PFSK-1 (cell line): ENCODE measurements around the gene OTUD1.

Source experiments
- FOXP2 ChIP-seq: optimal IDR thresholded peaks from 2 replicates; pipeline ENCODE3; 2011; ENCODE audit warnings: borderline replicate concordance, control low read depth, inconsistent platforms; ENCODE audit not compliant: insufficient read depth; ENCODE audit errors: extremely low read length, extremely low read depth
- POLR2AphosphoS5 ChIP-seq: IDR thresholded peaks from 2 replicates; pipeline ENCODE4 v1.6.1; 2012; ENCODE audit warnings: low read depth, mild to moderate bottlenecking, control low read depth, low read length, moderate library complexity
- REST ChIP-seq, 2 experiments: IDR thresholded peaks; 2 replicates each; pipeline versions ENCODE4 v1.6.1 to v1.8.0; 2011 to 2012; ENCODE audit warnings: low read depth in 2 of 2, low read length in 2 of 2, control low read depth in 1 of 2, inconsistent platforms in 1 of 2, mild to moderate bottlenecking in 1 of 2, moderate library complexity in 1 of 2; ENCODE audit not compliant: insufficient read depth in 1 of 2
- SIN3A ChIP-seq: IDR thresholded peaks from 2 replicates; pipeline ENCODE4 v1.6.1; 2012; ENCODE audit warnings: mild to moderate bottlenecking, low read length, moderate library complexity, borderline replicate concordance; ENCODE audit not compliant: insufficient read depth
- TAF1 ChIP-seq: IDR thresholded peaks from 2 replicates; pipeline ENCODE4 v1.6.1; 2012; ENCODE audit warnings: low read length, control low read depth, borderline replicate concordance; ENCODE audit not compliant: insufficient read depth

Gene OTUD1

GRCh38 chr10:23439961-23440889 lies 1.4 kb downstream of the OTUD1 start:
- TF ChIP-seq SIN3A (no peak), TAF1 (no peak), POLR2AphosphoS5 (no peak), REST (IDR thresholded peaks at IDR 0.05; ENCODE audit: insufficient read depth in 1 of 2, low read depth in 2 of 2, low read length in 2 of 2) (no peak), FOXP2 (no peak)

- TF ChIP-seq FOXP2 (no peak), REST (IDR thresholded peaks at IDR 0.05; ENCODE audit: insufficient read depth in 1 of 2, low read depth in 2 of 2, low read length in 2 of 2) (no peak), TAF1 (no peak), SIN3A (no peak), POLR2AphosphoS5 (no peak)
Observed at GRCh38 chr10:23441251-23441650, 2.4 kb downstream of the OTUD1 start.

GRCh38 chr10:23442936-23443335 lies 4.1 kb downstream of the OTUD1 start:
- no peak for TF ChIP-seq FOXP2

GRCh38 chr10:23445591-23445990 lies 6.7 kb downstream of the OTUD1 start:
- no peak for TF ChIP-seq POLR2AphosphoS5
- TF ChIP-seq REST (IDR thresholded peaks at IDR 0.05; ENCODE audit: insufficient read depth in 1 of 2, low read depth in 2 of 2, low read length in 2 of 2) = no peak
- no peak for TF ChIP-seq SIN3A
- TF ChIP-seq FOXP2 = no peak
- TF ChIP-seq TAF1 = no peak

GRCh38 chr10:23448323-23448722 lies 9.4 kb downstream of the OTUD1 start:
- no peak for TF ChIP-seq SIN3A
- no peak for TF ChIP-seq POLR2AphosphoS5
- TF ChIP-seq REST (IDR thresholded peaks at IDR 0.05; ENCODE audit: insufficient read depth in 1 of 2, low read depth in 2 of 2, low read length in 2 of 2) = no peak
- no peak for TF ChIP-seq FOXP2
- TF ChIP-seq TAF1 = no peak
